HEK293T (cell line): ENCODE measurements around the gene HTRA1.

ENCODE experiments used
- BHLHE40 ChIP-seq: fragments of 450-650 bp; IDR thresholded peaks from 2 replicates; pipeline ENCODE4 v1.6.1; 2016; ENCODE audit warnings: mild to moderate bottlenecking, moderate library complexity, borderline replicate concordance
- ELF4 ChIP-seq: fragments of 450-650 bp; IDR thresholded peaks from 2 replicates; pipeline ENCODE4 v1.6.1; 2017; ENCODE audit warnings: antibody characterized with exemption
- FOXM1 ChIP-seq: fragments of 450-650 bp; IDR thresholded peaks from 2 replicates; pipeline ENCODE4 v1.6.1; 2017; ENCODE audit warnings: mild to moderate bottlenecking, borderline replicate concordance
- SP1 ChIP-seq: fragments of 450-650 bp; IDR thresholded peaks from 2 replicates; pipeline ENCODE4 v1.6.1; 2017
- SUZ12 ChIP-seq: fragments of 450-650 bp; IDR thresholded peaks from 2 replicates; pipeline ENCODE4 v1.6.1; 2016; ENCODE audit warnings: mild to moderate bottlenecking
- TARDBP ChIP-seq: fragments of 450-650 bp; IDR thresholded peaks from 2 replicates; pipeline ENCODE4 v1.6.1; 2016

DNA sequence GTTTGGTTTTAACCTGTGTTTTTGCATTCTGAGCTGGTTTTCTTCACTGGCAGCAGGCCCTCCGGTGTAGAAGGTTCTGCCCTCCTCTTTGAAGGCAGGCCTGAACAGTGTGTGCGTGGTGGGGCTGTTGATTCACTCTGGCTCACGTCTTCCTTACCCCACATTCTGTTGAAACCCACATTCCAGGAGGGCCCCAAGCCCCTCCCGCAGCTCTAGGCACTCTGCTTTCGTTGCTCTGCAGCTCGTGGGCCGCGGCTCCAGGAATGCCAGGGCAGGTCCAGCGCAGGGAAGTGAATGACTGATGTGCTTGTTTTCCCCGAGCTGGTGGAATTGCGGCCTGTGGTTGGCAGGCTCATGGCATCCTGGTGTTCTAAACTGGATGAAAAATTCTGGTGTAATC lies 49.0 kb downstream of the HTRA1 start:
- TF ChIP-seq SP1 = no peak
- TF ChIP-seq SUZ12 = no peak
- TF ChIP-seq ELF4 = no peak
- TF ChIP-seq BHLHE40 = no peak
- TF ChIP-seq TARDBP = no peak
- TF ChIP-seq FOXM1 = no peak
